Esophagus muscularis mucosa (tissue), 4 donors: ENCODE measurements around the gene GLYATL3. TPM values are rescaled to one million over a fixed set of nuclear protein-coding genes. Genes with fewer than 3 reads are reported as not detected.

Experiments used
- DNase-seq: peaks from one replicate; pipeline ENCODE4 v3.0.0-alpha.2; 2017; ENCODE audit errors: extremely low spot score
- H3K27ac ChIP-seq, 4 donors: fragments of 200-600 bp; sonication (generic); replicated peaks in 1 of 4; 1 replicate in 3 of 4; 2 replicates in 1 of 4; pipeline ENCODE4 v1.5.1; 2016 to 2019; ENCODE audit warnings: mild to moderate bottlenecking in 1 of 4
- H3K27me3 ChIP-seq, 4 donors: fragments of 200-600 bp; sonication (generic); one replicate each; pipeline versions ENCODE4 v1.5.1 to v1.6.0; 2016 to 2019
- H3K36me3 ChIP-seq, 4 donors: fragments of 200-600 bp; sonication (generic); one replicate each; pipeline ENCODE4 v1.5.1; 2016 to 2019
- H3K4me1 ChIP-seq, 4 donors: fragments of 200-600 bp; sonication (generic); one replicate each; pipeline ENCODE4 v1.5.1; 2016 to 2019
- H3K4me3 ChIP-seq, 4 donors: fragments of 200-600 bp; sonication (generic); 1 replicate in 2 of 4; 2 replicates in 2 of 4; pipeline ENCODE4 v1.5.1; 2016 to 2019; ENCODE audit warnings: mild to moderate bottlenecking in 4 of 4, moderate library complexity in 1 of 4
- H3K9me3 ChIP-seq, 4 donors: fragments of 200-600 bp; sonication (generic); 1 replicate in 3 of 4; 2 replicates in 1 of 4; pipeline ENCODE4 v1.5.1; 2016 to 2019
- CTCF ChIP-seq, 3 experiments: fragments of 200-600 bp in 2 of 3; fragments of 450-650 bp in 1 of 3; sonication (generic) in 2 of 3; IDR thresholded peaks; one replicate each; pipeline ENCODE4 v1.5.1; 2017 to 2019; ENCODE audit warnings: antibody characterized with exemption in 3 of 3, mild to moderate bottlenecking in 2 of 3, moderate library complexity in 1 of 3
- EP300 ChIP-seq: sonication (generic); formaldehyde crosslinking; IDR thresholded peaks from one replicate; pipeline ENCODE4 v1.6.1; 2017; ENCODE audit warnings: antibody characterized with exemption
- POLR2A ChIP-seq: fragments of 450-650 bp; IDR thresholded peaks from one replicate; pipeline ENCODE4 v1.6.1; 2017; ENCODE audit warnings: antibody characterized with exemption, moderate library complexity, mild to moderate bottlenecking, low read depth
- POLR2AphosphoS5 ChIP-seq, 2 donors: sonication (generic); formaldehyde crosslinking; IDR thresholded peaks; one replicate each; pipeline ENCODE4 v1.6.1; 2017; ENCODE audit warnings: antibody characterized with exemption in 2 of 2
- WGBS: methylation state at CpG from one replicate; pipeline ENCODE4 v1.1.5; 2018; 5-methylcytosine and 5-hydroxymethylcytosine counted together
- intact Hi-C: fragments of 100-400 bp; cut with DNase I; formaldehyde crosslinking; loops from one replicate; pipeline ENCODE4 v1.15.1; 2023
- total RNA-seq, 4 donors: library from RNA; depleted of rRNA; stranded (reverse); fragments of >200 nt; gene quantifications; one replicate each; pipeline versions ENCODE4 v1.1.0 to v1.2.1, GENCODE V29; 2016

The GLYATL3 gene
- total RNA-seq, 4 donors from 2014 or later, result not detected

- H3K27ac ChIP-seq, result no peak overlapping the region
- TF ChIP-seq POLR2AphosphoS5 (IDR thresholded peaks at IDR 0.05) (no peak), POLR2A (no peak), EP300 (no peak)
- no peak for DNase-seq
- no peak overlapping the region for H3K4me3 ChIP-seq
- H3K27me3 ChIP-seq, result no peaks in the 10 kb centered on the region
- 86% methylated on average over 2 of the region's 2 CpGs for WGBS
- no peaks in the 10 kb centered on the region for H3K36me3 ChIP-seq
- no peaks in the 10 kb centered on the region for H3K9me3 ChIP-seq
- H3K4me1 ChIP-seq, result no peaks in the 10 kb centered on the region
- intact Hi-C loops, result no loop called here
Measured at GRCh38 chr6:49513153-49513989, 13.6 kb downstream of the GLYATL3 start.

- Histone ChIP-seq H3K27ac (no peak overlapping the region), H3K27me3 (no peaks in the 10 kb centered on the region), H3K9me3 (no peaks in the 10 kb centered on the region), H3K4me1 (no peaks in the 10 kb centered on the region), H3K36me3 (no peaks in the 10 kb centered on the region), H3K4me3 (no peak overlapping the region)
- no peak for DNase-seq
- WGBS, result 90% methylated on average over 6 of the region's 8 CpGs
- intact Hi-C loops, result no loop called here
- no peak for TF ChIP-seq EP300
- TF ChIP-seq POLR2A, result no peak
- no peak for TF ChIP-seq CTCF (IDR thresholded peaks at IDR 0.05)
- no peak for TF ChIP-seq POLR2AphosphoS5 (IDR thresholded peaks at IDR 0.05)
Measured at GRCh38 chr6:49514571-49515484, 15.1 kb downstream of the GLYATL3 start.

GRCh38 chr6:49515485-49516146 lies 15.9 kb downstream of the GLYATL3 start:
- DNase-seq, result no peak
- intact Hi-C loops, result no loop called here
- no peaks in the 10 kb centered on the region for H3K36me3 ChIP-seq
- no peak overlapping the region for H3K4me3 ChIP-seq
- no peaks in the 10 kb centered on the region for H3K4me1 ChIP-seq
- no peaks in the 10 kb centered on the region for H3K27me3 ChIP-seq
- no peak overlapping the region for H3K27ac ChIP-seq
- H3K9me3 ChIP-seq, result no peaks in the 10 kb centered on the region
- 83% methylated on average over 10 of the region's 10 CpGs for WGBS
- TF ChIP-seq POLR2A (no peak), EP300 (no peak), POLR2AphosphoS5 (IDR thresholded peaks at IDR 0.05) (no peak), CTCF (IDR thresholded peaks at IDR 0.05) (no peak)

GRCh38 chr6:49516147-49516505 lies 16.4 kb downstream of the GLYATL3 start:
- Histone ChIP-seq H3K4me3 (no peak overlapping the region), H3K27me3 (no peaks in the 10 kb centered on the region), H3K27ac (no peak overlapping the region), H3K36me3 (no peaks in the 10 kb centered on the region), H3K4me1 (no peaks in the 10 kb centered on the region), H3K9me3 (no peaks in the 10 kb centered on the region)
- intact Hi-C loops, result no loop called here
- no peak for TF ChIP-seq EP300
- no peak for TF ChIP-seq CTCF (IDR thresholded peaks at IDR 0.05)
- no peak for TF ChIP-seq POLR2AphosphoS5 (IDR thresholded peaks at IDR 0.05)
- no peak for TF ChIP-seq POLR2A
- 86% methylated on average over 4 of the region's 4 CpGs for WGBS
- DNase-seq, result no peak

GRCh38 chr6:49517919-49518318 lies 18.2 kb downstream of the GLYATL3 start:
- intact Hi-C loops, result no loop called here
- Histone ChIP-seq H3K4me3 (no peak overlapping the region), H3K9me3 (no peaks in the 10 kb centered on the region), H3K4me1 (no peaks in the 10 kb centered on the region), H3K27me3 (no peaks in the 10 kb centered on the region), H3K27ac (no peak overlapping the region), H3K36me3 (no peaks in the 10 kb centered on the region)
- DNase-seq, result no peak
- WGBS, result 98% methylated on average over 2 of the region's 2 CpGs
- no peak for TF ChIP-seq EP300
- no peak for TF ChIP-seq POLR2A
- TF ChIP-seq POLR2AphosphoS5 (IDR thresholded peaks at IDR 0.05), result no peak
- TF ChIP-seq CTCF (IDR thresholded peaks at IDR 0.05), result no peak
